GM19372 (cell line): ENCODE results near the gene TSN.

Source experiments
- ATAC-seq: cut with Tn5 transposase; IDR thresholded peaks from one replicate; pipeline ENCODE4 v1.9.1; 2021; ENCODE audit warnings: mild to moderate bottlenecking, low read depth, moderate library complexity; ENCODE audit not compliant: unreplicated experiment

TSN gene

GRCh38 chr2:121741450-121741849 lies 14.0 kb upstream of the TSN start:
- no peak for ATAC-seq

GRCh38 chr2:121746071-121746578 lies 9.3 kb upstream of the TSN start:
- no peak for ATAC-seq

DNA sequence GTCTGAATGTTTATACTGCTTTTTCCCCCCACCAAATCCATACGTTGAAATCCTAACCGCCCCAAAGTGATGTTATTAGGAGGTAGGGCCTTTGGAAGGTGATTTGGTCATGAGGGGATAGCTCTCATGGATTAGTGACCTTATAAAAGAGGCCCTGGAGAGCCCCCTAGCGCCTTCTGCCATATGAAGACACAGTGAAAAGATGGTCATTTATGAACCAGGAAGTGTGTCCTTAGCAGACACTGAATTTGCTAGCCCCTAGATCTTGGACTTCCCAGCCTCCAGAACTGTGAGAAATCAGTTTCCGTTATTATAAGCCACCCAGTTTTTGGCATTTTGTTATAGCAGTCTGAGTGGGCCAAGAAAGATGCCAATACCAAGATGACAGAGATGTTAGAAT lies 7.2 kb upstream of the TSN start:
- ATAC-seq = no peak

DNA sequence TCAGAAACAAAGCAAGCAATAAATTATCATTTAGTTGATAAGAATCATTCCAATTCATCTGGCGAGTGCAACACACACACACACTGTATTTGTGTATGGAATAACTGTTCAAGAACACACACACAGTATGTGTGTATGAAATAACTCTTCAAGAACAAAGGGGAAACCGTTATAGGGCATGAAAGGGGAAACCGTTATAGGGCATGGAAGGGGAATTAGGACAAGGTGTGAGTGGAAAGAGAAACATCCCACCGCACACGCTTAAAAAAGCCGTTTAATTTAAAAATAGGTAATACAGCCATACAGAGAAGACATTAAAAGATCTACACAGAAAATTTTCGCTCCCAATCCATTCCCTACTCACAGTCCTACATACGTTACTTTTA lies 607 bp upstream of the TSN start:
- no peak for ATAC-seq

DNA sequence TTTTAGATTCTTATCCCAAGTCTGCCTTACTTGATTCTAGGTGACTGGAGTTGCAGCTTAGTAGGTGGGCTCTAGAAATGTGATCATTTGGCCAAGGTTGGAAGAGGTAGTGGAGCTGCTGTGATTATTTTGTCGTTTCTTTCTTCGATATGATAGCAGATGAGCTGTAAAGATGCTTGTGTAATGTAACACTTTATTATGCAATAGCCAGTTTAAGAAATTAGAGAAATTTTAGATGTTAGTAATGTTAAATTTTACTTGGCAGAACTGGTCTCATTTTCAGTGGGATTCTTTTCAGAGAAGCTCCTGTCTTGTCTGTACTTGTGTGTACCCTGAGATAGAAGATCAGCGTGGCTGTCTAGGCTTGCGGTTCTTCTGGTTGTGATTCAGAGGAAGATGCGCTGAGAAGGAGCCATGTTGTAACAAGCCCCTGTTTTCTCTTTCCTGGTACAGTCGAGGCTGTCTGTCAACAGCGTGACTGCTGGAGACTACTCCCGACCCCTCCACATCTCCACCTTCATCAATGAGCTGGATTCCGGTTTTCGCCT lies 9.3 kb downstream of the TSN start:
- no peak for ATAC-seq

GRCh38 chr2:121766624-121767023 lies 11.2 kb downstream of the TSN start:
- no peak for ATAC-seq

- no peak for ATAC-seq
Measured at GRCh38 chr2:121768143-121768755, 12.8 kb downstream of the TSN start.

DNA sequence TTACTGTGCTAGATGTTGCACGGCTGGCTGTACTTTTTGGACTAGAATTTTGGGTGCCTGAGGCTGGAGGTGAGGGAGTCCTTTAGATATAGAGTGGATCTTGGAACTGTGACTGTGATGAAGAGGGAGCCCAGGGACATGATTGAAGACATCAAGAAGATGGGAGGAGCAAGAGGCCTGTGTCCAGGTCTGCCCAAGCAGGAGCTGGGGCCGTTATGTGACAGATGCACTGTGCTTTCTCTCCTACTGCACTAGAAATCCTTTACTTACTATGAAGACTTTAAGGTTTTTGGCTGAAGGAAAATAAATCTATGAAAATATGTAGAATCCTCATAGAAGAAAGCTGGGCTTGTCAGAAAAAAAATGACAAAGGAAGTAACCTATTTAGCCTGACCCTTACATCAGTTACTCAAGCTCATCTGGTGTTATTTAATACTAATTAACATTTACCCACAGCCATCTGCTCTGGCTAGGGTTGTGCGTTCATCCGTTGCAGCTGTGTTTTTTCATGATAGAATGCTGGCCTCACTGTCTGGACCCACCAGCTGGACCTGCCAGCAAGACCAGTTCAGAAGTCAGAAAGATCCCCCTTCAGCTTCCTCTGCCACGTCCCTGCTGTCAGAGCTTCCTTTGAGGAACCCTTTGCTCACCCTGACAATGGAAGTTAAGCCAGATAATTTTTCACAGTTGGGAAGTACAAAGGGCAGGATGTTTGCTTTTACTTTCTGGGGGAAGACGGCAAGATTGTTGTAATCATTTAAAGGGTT lies 16.7 kb downstream of the TSN start:
- no peak for ATAC-seq

DNA sequence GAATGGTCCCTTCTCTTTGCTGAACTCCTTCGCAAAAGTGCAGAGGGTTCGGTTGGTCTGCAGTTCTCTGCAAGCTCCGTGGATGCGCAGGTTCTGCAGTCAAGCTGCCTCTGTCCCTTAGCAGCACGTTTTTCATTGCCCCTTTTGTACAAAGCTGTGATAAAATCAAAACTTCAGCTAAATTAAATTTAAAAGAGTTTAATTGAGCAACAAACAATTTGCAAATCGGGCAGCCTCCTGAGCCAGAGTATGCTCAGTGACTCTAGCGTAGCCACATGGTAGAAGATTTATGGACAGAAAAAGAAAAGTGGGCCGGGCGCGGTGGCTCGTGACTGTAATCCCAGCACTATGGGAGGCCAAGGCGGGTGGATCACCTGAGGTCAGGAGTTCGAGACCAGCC lies 18.8 kb downstream of the TSN start:
- no peak for ATAC-seq

- ATAC-seq = no peak
Measured at GRCh38 chr2:121776361-121776760, 20.9 kb downstream of the TSN start.

GRCh38 chr2:121776885-121777698 lies 21.6 kb downstream of the TSN start:
- no peak for ATAC-seq

DNA sequence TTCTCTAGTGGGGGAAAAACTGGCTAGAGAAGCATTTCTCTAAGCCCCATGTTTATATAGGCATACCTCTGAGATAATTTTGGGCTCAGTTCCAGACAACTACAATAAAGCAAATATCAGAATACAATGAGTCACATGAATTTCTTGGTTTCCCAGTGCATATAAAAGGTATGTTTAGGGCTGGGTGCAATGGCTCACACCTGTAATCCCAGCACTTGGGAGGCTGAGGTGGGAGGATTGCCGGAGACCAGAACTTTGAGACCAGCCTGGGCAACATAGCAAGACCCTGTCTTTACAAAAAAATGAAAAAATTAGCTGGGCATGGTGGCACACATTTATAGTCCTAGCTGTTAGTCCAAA lies 22.2 kb downstream of the TSN start:
- ATAC-seq = no peak

GRCh38 chr2:121778741-121779487 lies 23.5 kb downstream of the TSN start:
- no peak for ATAC-seq

DNA sequence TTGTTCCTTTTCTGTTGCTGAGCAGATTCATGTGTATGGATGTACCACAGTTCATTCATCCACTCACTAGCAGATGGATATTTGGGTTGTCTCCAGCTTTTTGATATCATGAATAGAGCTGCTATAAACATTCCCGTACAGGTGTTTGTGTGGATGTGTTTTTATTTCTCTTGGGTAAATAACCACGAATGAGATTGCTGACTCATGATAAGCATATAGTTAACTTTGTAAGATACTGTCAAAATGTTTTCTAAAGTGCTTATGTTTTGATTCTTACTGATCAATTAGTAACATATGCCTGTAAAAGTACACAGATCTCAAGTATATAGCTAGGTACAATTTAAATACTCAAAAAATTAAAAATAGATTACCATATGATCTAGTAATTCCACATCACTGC lies 27.7 kb downstream of the TSN start:
- no peak for ATAC-seq

GRCh38 chr2:121788685-121789084 lies 33.2 kb downstream of the TSN start:
- ATAC-seq = no peak

- ATAC-seq = no peak
Measured at GRCh38 chr2:121790276-121790956, 35.0 kb downstream of the TSN start.

DNA sequence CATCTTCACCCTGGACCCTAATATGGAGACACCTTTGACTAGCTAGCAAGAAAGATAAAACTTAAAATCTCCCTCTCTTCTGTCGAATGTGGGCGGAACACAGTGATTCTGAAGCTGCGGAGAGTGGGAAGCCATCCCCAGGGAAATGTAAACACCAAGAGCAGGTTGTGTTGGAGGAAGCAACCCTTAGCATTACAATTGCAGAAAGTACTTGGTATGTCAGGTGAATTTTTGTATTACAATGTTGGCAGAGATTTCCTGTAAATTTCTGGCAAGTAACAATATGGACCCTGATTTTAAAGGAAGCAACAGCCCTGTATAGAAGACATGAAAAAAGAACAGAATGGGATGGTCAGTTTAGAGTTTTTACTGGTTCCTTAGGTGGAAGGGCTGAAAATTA lies 35.8 kb downstream of the TSN start:
- ATAC-seq = no peak

DNA sequence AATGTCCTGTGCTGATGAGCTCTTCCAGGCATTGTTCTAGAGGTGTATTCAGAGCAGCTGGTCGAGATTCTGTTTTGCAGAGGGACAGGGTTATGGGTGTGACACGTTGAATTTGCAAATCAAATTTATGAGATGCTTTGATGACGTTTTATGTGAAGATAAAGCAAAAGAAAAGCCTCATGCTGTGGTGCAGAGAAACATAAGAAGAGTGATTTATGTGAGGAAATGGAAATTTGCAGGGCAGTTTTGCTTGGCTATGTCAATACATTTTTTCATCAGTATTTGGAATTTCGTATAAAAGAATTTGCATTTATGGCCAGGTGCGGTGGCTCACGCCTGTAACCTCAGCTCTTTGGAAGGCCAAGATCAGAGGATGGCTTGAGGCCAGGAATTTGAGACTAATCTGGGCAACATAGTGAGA lies 36.4 kb downstream of the TSN start:
- no peak for ATAC-seq

- ATAC-seq = no peak
Measured at GRCh38 chr2:121793816-121794215, 38.4 kb downstream of the TSN start.

GRCh38 chr2:121794233-121794632 lies 38.8 kb downstream of the TSN start:
- no peak for ATAC-seq
